Panc1 (cell line): ENCODE measurements around the gene FAM53A. TPM values are rescaled to one million over a fixed set of nuclear protein-coding genes. Genes with fewer than 3 reads are reported as not detected.
"Not testable (repeated sequence)": the region's sequence is repeated elsewhere in the genome, so short reads cannot be mapped to it uniquely, and the experiment has no call there.

Source experiments
- ATAC-seq: fragments of 200-7000 bp; cut with Tn5 transposase; 2 replicates; pipeline ENCODE4 v1.9.1; 2020; ENCODE audit warnings: mild to moderate bottlenecking, moderate library complexity
- BruUV-seq: library from RNA; stranded (reverse); fragments of 400-500 nt; replicated peaks from 2 replicates; lab custom pipeline; 2021; lab: Mats Ljungman, UMichigan
- CTCF ChIA-PET: fragments of 300-600 bp; sonication (Branson Sonifier 250); formaldehyde crosslinking; loops from one replicate; lab custom pipeline; 2022; ENCODE audit warnings: antibody characterized with exemption; lab: Charles Lee
- POLR2A ChIA-PET: fragments of 300-600 bp; sonication (Branson Sonifier 250); formaldehyde crosslinking; loops from one replicate; lab custom pipeline; 2022; ENCODE audit warnings: antibody characterized with exemption; lab: Charles Lee
- DNase-seq: peaks from one replicate; pipeline ENCODE4 v3.0.0-alpha.2; 2010; ENCODE audit warnings: low read depth, low spot score
- H3K27ac ChIP-seq: 2 replicates; pipeline ENCODE4 v1.5.1; 2011; ENCODE audit warnings: mild to moderate bottlenecking, low read length, inconsistent platforms
- H3K27me3 ChIP-seq: fragments of 200-500 bp; sonication (Bioruptor generic); 2 replicates; pipeline ENCODE4 v1.6.0; 2014; ENCODE audit warnings: low read length, inconsistent platforms; ENCODE audit not compliant: control insufficient read depth, insufficient read depth
- H3K36me3 ChIP-seq: fragments of 200-500 bp; sonication (Bioruptor generic); 2 replicates; pipeline ENCODE4 v1.5.1; 2014; ENCODE audit warnings: inconsistent platforms, mild to moderate bottlenecking, low read length, moderate library complexity; ENCODE audit not compliant: control insufficient read depth, insufficient read depth
- H3K4me1 ChIP-seq: 2 replicates; pipeline ENCODE4 v1.5.1; 2011; ENCODE audit warnings: inconsistent platforms, mild to moderate bottlenecking, low read length, moderate library complexity; ENCODE audit not compliant: control insufficient read depth, insufficient read depth
- H3K4me3 ChIP-seq, 2 experiments: 2 replicates each; pipeline ENCODE4 v1.5.1; 2011 to 2012; ENCODE audit warnings: low read depth in 2 of 2, low read length in 2 of 2, mild to moderate bottlenecking in 2 of 2, inconsistent platforms in 1 of 2, moderate library complexity in 1 of 2
- H3K9me3 ChIP-seq: fragments of 200-500 bp; sonication (Bioruptor generic); 2 replicates; pipeline ENCODE4 v1.5.1; 2014; ENCODE audit warnings: low read depth, mild to moderate bottlenecking, inconsistent platforms, low read length, moderate library complexity; ENCODE audit not compliant: control insufficient read depth, insufficient read depth
- CTCF ChIP-seq: fragments of 450-650 bp; IDR thresholded peaks from 2 replicates; pipeline ENCODE4 v1.5.1; 2017; ENCODE audit warnings: mild to moderate bottlenecking
- POLR2AphosphoS5 ChIP-seq: IDR thresholded peaks from 2 replicates; pipeline ENCODE4 v1.6.1; 2012; ENCODE audit warnings: mild to moderate bottlenecking, low read depth, low read length, moderate library complexity
- REST ChIP-seq, 2 experiments: IDR thresholded peaks; 2 replicates each; pipeline ENCODE4 v1.6.1; 2011 to 2012; ENCODE audit warnings: low read depth in 2 of 2, control low read depth in 1 of 2, low read length in 1 of 2, mild to moderate bottlenecking in 1 of 2, moderate library complexity in 1 of 2; ENCODE audit not compliant: insufficient read depth in 1 of 2
- SIN3A ChIP-seq: IDR thresholded peaks from 2 replicates; pipeline ENCODE4 v1.6.1; 2012; ENCODE audit warnings: low read depth, mild to moderate bottlenecking, low read length, moderate library complexity, borderline replicate concordance; ENCODE audit not compliant: insufficient read depth
- TCF7L2 ChIP-seq: IDR thresholded peaks from 2 replicates; pipeline ENCODE4 v1.6.1; 2011; ENCODE audit warnings: mild to moderate bottlenecking, low read depth, low read length, inconsistent platforms
- in situ Hi-C: cut with HindIII; loops from 2 replicates; pipeline ENCODE4 v1.10.0; 2016; ENCODE audit warnings: low sequenced_read_pairs, low pct_unique_long_range_greater_than_20kb
- intact Hi-C: fragments of 100-400 bp; cut with micrococcal nuclease; formaldehyde crosslinking; loops from one replicate; pipeline ENCODE4 v1.10.0; 2022; ENCODE audit not compliant: unreplicated experiment
- total RNA-seq: library from RNA; stranded (reverse); gene quantifications from one replicate; pipeline ENCODE4 v1.2.1, GENCODE V29; 2021; ENCODE audit not compliant: unreplicated experiment

Gene FAM53A
- total RNA-seq, 1 experiment from 2014 or later, result 7.0 TPM

DNA sequence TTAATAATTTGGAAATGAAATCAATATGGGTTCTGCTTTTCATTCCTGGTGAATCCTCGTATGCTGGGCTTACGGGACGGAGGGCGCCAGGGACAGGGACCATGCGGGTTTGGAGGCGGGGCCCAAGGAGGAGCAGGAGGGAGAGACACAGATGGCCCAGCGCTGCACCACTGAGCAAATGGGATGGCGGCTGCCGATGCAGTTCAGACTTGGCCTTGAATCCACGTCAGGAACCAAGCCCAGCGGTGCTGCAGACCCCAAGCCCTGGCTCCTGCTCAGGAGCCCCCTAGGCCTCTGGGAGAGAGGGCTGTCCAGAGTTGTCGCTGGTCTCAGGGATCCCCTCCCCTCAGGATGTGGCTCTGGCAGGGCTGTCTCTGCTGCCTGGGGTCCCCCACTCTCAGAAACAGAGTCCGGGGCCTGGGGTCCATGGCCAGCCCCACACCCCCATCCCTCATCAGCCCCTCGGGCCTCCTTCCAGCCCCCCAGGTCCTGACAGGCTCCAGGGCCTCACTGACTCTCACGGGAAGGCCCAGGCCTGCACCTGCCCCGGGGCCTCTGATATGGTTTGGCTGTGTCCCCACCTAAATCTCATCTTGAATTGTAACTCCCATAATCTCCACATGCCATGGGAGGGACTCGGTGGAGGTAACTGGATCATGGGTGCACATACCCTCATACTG lies 75.2 kb downstream of the FAM53A start:
- Histone ChIP-seq H3K4me3 (no peak overlapping the region), H3K4me1 (peaks cover 2% of the 10 kb centered on the region), H3K27me3 (no peaks in the 10 kb centered on the region), H3K9me3 (no peaks in the 10 kb centered on the region), H3K27ac (no peak overlapping the region), H3K36me3 (no peaks in the 10 kb centered on the region)
- no peak for ATAC-seq
- CTCF ChIA-PET, result no interaction called here
- no TSS peak for BruUV-seq
- TF ChIP-seq REST (IDR thresholded peaks at IDR 0.05; ENCODE audit: insufficient read depth in 1 of 2, low read depth in 2 of 2, low read length in 1 of 2) (no peak), TCF7L2 (no peak), CTCF (no peak), POLR2AphosphoS5 (no peak), SIN3A (no peak)
- DNase-seq, result no peak
- intact Hi-C loops (no loop called here), in situ Hi-C loops (no loop called here)
- POLR2A ChIA-PET, result no interaction called here

DNA sequence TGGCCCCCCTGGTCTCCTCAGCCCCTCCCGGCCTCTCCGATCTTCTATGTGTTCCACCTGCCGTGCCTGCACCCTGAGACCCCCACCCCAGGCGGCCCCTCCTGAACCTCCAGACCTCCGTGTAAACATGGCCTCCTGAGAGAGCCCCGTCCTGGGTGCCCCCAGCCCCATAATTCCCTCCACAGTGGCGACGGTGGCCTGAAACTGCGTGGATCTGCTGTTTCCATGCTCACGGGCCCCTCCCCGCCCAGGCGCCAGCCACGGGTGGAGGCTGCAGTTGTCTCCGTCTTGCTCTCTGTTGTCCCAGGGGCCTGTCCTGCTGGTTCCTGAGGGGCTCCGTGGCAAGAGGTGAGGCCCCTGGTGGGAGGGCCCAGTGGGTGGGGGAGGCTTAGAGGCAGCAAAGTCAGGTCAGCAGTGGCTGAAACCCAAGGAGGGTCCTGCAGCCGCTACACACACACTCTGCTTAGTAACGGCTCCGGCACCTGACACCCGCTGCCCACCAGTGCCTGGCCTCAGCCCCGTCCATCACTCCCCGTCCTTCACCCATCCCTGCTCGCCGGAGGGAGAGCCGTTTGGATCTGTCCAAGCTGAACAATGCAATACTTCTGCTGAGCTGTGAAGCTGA lies 75.8 kb downstream of the FAM53A start:
- no peaks in the 10 kb centered on the region for H3K36me3 ChIP-seq
- no TSS peak for BruUV-seq
- ChIA-PET POLR2A (no interaction called here), CTCF (no interaction called here)
- no peak overlapping the region for H3K4me3 ChIP-seq
- H3K27ac ChIP-seq, result no peak overlapping the region
- H3K4me1 ChIP-seq, result peaks cover 4% of the 10 kb centered on the region
- in situ Hi-C loops (no loop called here), intact Hi-C loops (no loop called here)
- DNase-seq, result no peak
- TF ChIP-seq POLR2AphosphoS5 (no peak), TCF7L2 (no peak)
- no peak for ATAC-seq
- H3K27me3 ChIP-seq, result no peaks in the 10 kb centered on the region
- H3K9me3 ChIP-seq, result no peaks in the 10 kb centered on the region

DNA sequence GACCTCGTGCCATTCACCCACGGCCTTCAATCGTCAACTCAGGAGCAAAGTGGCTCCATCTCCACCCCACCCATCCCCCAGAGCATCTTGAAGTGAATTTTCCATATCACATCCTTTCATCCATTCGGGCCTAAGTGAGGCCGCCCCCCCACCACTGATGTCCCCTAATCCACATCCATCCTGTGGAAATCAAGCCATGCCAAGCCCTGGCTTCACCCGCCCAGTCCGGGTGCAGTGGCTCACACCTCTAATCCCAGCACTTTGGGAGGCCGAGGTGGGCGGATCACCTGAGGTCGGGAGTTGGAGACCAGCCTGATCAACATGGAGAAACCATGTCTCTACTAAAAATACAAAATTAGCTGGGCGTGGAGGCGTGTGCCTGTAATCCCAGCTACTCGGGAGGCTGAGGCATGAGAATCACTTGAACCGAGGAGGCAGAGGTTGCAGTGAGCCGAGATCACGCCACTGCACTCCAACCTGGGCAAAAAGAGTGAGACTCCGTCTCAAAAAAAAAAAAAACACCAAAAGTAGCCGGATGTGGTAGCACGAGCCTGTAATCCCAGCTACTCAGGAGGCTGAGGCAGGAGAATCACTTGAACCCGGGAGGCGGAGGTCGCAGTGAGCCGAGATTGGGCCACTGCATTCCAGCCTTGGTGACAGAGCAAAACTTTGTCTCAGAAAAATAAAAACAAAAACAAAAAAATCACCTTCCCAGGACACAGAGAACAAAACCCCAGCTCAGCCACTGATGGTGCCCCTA lies 76.5 kb downstream of the FAM53A start:
- H3K36me3 ChIP-seq, H3K27me3 ChIP-seq, H3K27ac ChIP-seq, intact Hi-C loops, DNase-seq, BruUV-seq, H3K4me1 ChIP-seq, in situ Hi-C loops, CTCF ChIA-PET, H3K9me3 ChIP-seq, POLR2A ChIA-PET, ATAC-seq, H3K4me3 ChIP-seq: not testable (repeated sequence)
